GM18858 (cell line): ENCODE results near the gene TRHDE.

Experiments
- ATAC-seq: cut with Tn5 transposase; IDR thresholded peaks from one replicate; pipeline ENCODE4 v1.9.1; 2021; ENCODE audit not compliant: unreplicated experiment

Gene TRHDE

GRCh38 chr12:72273851-72274351 is 1.7 kb downstream of the TRHDE start:
- ATAC-seq: no peak

GRCh38 chr12:72274931-72275330 is 2.8 kb downstream of the TRHDE start:
- ATAC-seq: no peak

GRCh38 chr12:72275526-72275925 is 3.4 kb downstream of the TRHDE start:
- no peak for ATAC-seq

DNA sequence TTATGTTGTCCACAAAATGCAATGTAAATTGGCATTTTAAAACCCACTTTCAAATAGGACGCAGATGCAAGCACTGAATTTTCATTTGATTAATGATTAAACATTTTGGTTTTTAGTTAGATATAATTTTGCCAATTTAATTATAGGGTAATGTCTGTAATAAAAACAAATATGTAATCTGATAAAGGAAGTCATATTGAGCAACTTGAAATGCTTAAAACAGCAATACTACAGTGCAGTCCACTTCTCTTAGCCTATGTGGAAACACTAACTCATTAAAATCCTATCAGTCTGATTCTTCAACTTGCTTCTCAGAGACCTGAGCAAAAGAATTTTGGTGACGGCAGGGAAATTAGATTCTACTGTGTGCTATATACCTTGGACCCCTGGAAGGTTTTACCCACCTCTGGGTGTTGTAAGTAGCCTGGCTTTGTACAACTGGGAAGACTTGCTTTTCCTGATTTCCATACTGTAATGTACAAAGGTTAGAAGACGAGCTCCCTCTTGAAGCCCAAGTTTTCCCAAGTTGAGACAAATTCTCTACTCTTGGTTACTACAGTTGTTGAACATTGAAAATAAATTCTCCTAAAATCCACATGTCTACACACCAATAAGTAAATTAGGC is 4.1 kb downstream of the TRHDE start:
- no peak for ATAC-seq

GRCh38 chr12:72277415-72277814 is 5.2 kb downstream of the TRHDE start:
- no peak for ATAC-seq

- no peak for ATAC-seq
Observed at GRCh38 chr12:72278894-72279293, 6.7 kb downstream of the TRHDE start.

GRCh38 chr12:72281126-72281525 is 9.0 kb downstream of the TRHDE start:
- no peak for ATAC-seq

- no peak for ATAC-seq
Observed at GRCh38 chr12:72282721-72283120, 10.6 kb downstream of the TRHDE start.

DNA sequence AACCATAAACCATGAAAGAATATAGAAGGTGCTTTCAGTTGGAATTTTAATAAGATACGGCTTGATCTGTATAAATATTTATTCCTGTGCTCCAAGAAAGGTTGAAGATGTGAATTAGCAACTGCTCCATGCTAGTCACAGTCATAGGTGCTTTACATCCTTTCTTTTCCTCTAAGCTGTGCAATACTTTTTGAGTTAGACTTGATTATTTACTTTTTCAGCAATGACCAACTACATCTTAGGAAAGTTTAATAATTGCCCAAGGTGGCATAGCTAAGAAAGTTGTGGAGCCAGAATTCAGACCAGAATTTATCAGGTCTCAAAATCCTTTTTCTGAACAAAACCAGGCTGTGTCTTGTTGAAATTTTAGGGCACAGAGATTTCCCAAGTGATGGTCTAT is 13.7 kb downstream of the TRHDE start:
- no peak for ATAC-seq

DNA sequence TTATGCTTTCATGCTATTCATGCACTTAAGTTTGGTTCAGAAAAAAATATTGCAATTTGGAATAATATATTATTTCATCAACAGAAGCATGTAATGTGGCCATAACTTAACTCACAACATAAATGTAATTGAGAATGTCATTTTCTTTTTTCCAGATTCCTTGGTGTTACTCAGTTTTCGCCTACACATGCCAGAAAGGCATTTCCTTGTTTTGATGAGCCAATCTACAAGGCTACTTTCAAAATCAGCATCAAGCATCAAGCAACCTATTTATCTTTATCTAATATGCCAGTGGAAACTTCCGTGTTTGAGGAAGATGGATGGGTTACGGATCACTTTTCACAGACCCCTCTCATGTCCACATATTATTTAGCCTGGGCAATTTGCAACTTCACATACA is 14.4 kb downstream of the TRHDE start:
- no peak for ATAC-seq

DNA sequence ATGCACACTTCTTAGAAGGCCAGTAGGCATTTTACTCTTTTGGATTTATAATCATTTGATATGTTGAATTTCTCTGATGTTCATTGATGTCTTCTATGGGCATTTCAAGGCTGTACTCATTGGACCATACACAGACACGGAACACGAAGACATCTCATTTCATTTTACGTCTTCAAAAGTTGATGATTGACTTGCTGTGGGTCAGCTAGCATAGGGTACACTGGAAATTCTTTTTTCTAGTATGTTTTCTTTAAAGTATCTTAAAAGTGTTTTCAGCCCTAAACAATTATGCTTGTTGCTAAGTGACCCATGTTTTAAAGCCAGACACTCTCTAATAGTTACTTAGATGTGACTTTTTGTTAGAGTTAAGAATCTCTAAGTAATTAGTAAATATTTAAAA is 16.3 kb downstream of the TRHDE start:
- no peak for ATAC-seq

DNA sequence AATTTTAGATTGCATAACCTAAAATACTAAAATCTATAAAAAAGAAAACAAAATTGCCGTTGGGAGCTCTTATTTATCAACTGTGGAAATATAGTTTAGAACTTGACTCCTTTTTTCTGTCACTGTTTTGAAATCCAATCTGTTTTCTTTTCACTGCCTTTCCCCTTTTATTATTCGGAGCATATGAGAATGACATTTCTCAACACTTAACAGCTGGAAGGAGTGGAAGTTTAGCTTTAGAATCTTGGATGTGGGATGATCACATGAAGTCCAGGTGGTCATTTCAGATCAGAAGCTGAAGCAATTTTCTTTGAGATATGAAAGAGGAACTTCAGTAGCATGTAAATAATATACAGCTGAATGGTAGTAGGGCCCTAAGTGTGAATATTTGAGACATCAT is 16.7 kb downstream of the TRHDE start:
- no peak for ATAC-seq

DNA sequence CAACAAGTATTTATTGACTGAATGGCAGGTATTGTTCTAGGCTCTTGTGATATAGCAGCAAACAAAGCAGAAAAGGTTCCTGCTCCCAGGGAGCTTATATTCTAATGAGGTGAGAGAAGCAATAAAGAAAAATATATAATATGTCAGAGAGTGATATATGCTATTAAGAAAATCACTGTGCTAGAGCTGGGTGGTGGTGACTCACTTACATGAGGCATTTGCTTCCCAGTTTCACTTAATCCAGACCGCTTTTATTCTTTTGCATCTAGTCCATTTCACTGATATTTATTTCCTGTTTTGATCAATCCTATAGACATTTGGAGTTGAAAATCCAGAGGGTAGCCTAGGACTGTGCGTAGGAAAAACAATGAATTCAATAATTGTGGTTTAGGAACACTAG is 17.5 kb downstream of the TRHDE start:
- ATAC-seq: no peak

DNA sequence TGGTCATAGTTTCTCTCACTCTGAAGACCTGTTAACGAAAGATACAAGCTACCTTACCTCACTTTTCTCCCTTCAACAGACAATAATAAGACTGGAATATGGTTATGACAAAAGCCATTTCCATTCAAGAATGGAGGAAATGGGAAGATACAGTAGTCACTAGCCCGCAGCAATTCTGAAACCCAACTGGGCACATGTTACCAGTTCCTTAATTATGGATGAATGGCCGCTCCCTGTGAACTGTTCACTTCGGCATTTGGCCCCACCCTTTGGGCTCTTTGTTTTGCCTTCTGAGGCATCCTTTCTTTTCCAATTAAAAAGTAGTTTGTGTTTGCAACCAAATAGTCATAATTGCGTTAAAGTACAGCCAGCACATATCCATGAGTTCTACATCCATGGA is 19.0 kb downstream of the TRHDE start:
- no peak for ATAC-seq

DNA sequence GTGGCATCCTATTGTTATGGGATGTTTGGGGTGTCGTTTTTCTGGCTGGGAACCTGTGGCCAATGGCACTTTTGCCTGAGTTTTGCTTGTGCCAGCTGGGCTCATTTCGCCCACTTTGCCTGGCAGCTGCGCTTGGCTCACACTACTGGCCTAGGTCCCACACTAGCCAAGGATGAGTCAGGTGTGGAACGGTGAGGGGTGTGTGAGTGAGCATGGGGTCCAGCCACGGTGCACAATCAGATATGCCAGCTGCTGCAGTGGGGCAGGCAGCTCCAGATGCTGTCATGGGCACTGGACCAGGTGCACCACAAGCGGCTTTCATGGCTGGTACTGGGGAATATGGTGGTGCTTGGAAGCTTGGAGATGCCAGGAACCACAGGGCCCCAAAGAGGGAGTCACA is 21.5 kb downstream of the TRHDE start:
- no peak for ATAC-seq

DNA sequence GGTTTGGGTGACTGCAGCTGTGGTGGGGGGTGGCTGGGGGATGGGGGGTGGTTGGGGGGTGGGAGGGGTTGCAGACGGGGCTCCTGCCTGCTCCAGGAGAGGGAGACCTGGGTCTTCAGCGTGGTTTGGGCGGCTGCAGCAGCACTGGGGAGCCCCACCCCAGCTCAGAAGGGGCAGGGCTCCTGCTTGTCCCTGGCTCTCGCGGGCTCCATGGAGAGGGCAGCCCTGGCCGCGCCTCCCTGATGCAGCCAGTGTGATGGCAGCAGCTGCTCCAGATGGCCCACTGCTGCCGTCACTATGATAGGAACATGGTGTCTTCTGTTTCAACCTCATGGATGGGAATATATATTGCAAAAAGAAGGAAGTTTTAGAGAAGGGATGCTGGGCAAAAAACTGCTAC is 22.9 kb downstream of the TRHDE start:
- no peak for ATAC-seq

DNA sequence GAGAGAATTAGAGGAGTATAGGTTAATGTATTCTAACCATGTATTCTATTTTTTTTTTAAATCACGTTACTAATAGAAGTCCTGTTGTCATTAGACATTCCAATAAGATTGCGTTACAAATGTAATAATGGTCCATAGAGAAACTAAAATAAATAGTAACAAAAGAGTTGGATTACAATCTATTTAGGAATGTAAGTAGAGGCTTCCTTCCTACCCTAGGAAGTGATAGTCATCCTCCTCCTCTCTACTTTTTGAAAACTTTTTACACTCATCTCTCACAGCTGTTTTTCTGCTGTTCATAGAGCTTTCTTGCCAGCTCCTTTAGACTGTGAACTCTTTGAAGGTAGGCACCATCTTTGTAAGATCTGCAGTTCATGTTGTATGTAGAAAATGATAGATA is 23.6 kb downstream of the TRHDE start:
- no peak for ATAC-seq

DNA sequence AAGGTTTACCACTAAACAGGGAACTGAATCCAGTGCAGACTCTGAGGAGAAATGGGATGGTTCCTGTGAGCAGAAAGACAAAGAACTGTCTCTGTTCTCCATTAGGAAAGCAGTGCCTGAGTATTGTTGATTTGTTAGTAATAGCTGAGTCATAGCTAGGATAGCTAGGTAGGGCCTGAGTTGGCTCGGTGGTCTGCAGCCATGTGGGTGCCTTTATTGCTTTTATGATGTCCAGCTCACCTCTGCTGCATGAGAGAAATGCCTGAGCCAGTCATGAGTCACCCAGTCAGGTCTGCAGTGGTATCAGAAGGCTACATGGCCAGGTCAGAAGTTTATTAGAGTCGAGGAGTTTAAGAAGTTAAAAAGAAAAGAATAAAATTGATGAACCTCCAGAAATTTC is 24.2 kb downstream of the TRHDE start:
- no peak for ATAC-seq

DNA sequence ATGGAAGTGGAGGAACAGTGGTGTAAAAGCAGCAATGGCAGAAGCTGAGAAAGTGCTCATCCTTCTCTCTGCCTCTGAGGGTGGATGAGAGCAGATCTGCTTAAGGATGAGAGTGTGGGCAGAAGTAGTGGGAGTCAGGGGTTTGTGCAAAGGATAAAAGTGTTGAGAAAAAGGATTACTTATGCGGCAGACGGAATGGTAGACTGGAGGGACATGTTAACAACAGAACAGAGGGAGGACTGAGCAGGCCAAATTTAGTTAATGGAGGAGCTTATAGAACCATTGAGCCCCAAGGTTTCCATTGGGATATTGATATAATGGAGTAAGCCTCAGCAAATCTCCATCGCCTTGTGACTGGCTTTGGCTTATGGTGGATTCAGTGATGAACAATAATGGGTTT is 25.5 kb downstream of the TRHDE start:
- ATAC-seq: no peak

DNA sequence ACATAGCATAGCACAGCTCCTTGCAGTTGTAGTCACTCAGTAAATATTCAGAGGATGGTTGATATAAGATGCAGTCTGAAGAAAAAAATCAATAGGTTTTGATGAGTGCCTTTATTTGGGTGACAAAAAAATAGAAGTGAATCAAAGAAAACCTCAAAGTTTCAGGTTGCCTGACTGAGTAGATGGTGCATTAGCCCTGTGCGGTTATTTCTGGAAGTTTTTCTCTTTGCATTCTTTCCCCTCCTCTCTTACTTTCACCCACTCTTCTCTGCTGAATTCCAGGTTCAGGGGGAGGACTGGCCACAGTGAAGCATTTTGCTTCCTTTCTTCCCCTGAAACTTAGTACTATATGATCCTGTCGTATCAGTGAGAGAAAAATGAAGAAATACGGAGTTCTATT is 28.6 kb downstream of the TRHDE start:
- ATAC-seq: no peak

DNA sequence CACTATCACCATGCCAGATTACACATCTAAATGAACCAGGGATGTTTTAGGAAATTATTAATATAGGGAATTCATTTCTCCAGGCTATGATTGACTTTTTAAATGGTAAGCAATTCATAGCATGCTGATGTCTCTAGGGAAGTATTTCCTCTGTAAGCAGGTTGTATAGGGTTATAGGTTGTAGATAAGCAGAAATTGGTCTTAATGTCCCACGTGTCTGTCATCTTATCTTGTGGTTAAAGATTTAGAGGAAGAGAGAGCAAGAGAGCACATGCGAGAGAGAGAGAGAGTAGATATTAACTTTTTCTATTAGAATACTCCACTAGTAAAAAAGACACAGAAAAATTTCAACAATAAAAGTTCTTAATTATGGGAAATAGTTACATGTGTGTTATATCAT is 32.6 kb downstream of the TRHDE start:
- ATAC-seq: no peak

- ATAC-seq: no peak
Observed at GRCh38 chr12:72307229-72307628, 35.1 kb downstream of the TRHDE start.

DNA sequence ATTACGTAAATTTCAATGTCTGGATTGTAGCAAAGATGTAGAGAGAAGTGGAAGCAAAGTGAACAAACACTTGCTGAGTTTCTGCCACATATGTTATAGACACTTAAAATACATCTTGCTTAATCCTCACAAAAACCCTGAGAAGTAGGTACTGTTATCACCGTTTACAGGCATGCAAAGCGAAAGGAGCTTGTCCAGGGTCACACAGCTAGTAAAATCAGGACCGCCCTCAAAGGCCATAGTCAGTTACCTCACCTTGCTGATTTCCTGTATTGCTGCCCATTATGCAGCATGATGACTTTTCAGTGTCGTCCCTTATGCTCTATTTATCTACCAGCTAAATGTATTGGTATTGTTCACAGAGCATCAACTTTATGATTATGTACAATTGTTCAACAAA is 39.8 kb downstream of the TRHDE start:
- ATAC-seq: no peak

GRCh38 chr12:72313806-72314205 is 41.6 kb downstream of the TRHDE start:
- no peak for ATAC-seq
